Stimulated activated CD8-positive, alpha-beta memory T cell treated with anti-CD3 and anti-CD28 coated beads, Interleukin-12 subunit alpha, Interleukin-12 subunit beta, amount 100 ng/mL, for 24 hours (primary cell): ENCODE results near the gene BSND.

Source experiments
- DNase-seq: peaks from one replicate; pipeline ENCODE4 v3.0.0-alpha.2; 2020; ENCODE audit errors: extremely low read depth

Gene BSND

GRCh38 chr1:55060133-55060999 is 61.6 kb downstream of the BSND start:
- no peak for DNase-seq

GRCh38 chr1:55061000-55061705 is 62.4 kb downstream of the BSND start:
- DNase-seq = no peak
